Spleen (tissue), 11 donors: Measurements from ENCODE around the gene NTN4. TPM values are rescaled to one million over a fixed set of nuclear protein-coding genes. Genes with fewer than 3 reads are reported as not detected.
A peak's percentile ranks its signal among the peaks of the same experiment; 100 is the strongest.

ENCODE experiments used
- DNase-seq: peaks from one replicate; pipeline ENCODE4 v3.0.0-alpha.2; 2020
- H3K27ac ChIP-seq, 8 donors: fragments of 200-600 bp; sonication (generic) in 7 of 8; 1 replicate in 4 of 8; 2 replicates in 4 of 8; pipeline versions ENCODE4 v1.5.0 to v1.8.0; 2016 to 2021; ENCODE audit warnings: inconsistent platforms in 4 of 8, mild to moderate bottlenecking in 4 of 8, moderate library complexity in 1 of 8
- H3K27me3 ChIP-seq, 7 donors: fragments of 200-600 bp; sonication (generic) in 6 of 7; replicated peaks in 1 of 7; 1 replicate in 4 of 7; 2 replicates in 3 of 7; pipeline versions ENCODE4 v1.5.0 to v1.8.0; 2016 to 2021; ENCODE audit warnings: inconsistent platforms in 3 of 7, mild to moderate bottlenecking in 1 of 7
- H3K36me3 ChIP-seq, 6 donors: fragments of 200-600 bp; sonication (generic) in 5 of 6; 1 replicate in 4 of 6; 2 replicates in 2 of 6; pipeline versions ENCODE4 v1.5.0 to v1.8.0; 2016 to 2021; ENCODE audit warnings: inconsistent platforms in 2 of 6
- H3K4me1 ChIP-seq, 6 donors: fragments of 200-600 bp; sonication (generic) in 5 of 6; 1 replicate in 3 of 6; 2 replicates in 3 of 6; pipeline versions ENCODE4 v1.5.0 to v1.8.0; 2016 to 2021; ENCODE audit warnings: inconsistent platforms in 3 of 6
- H3K4me3 ChIP-seq, 8 donors: fragments of 200-600 bp; sonication (generic) in 7 of 8; 1 replicate in 4 of 8; 2 replicates in 4 of 8; pipeline versions ENCODE4 v1.5.0 to v1.8.0; 2016 to 2021; ENCODE audit warnings: inconsistent platforms in 4 of 8, mild to moderate bottlenecking in 4 of 8, moderate library complexity in 2 of 8
- H3K9me3 ChIP-seq, 8 donors: fragments of 200-600 bp; sonication (generic) in 7 of 8; 1 replicate in 4 of 8; 2 replicates in 4 of 8; pipeline versions ENCODE4 v1.5.0 to v1.8.0; 2016 to 2021; ENCODE audit warnings: inconsistent platforms in 4 of 8
- CTCF ChIP-seq, 11 experiments: fragments of 200-600 bp in 7 of 11; fragments of 450-650 bp in 4 of 11; sonication (generic) in 4 of 11; IDR thresholded peaks in 8 of 11; conservative IDR thresholded peaks in 3 of 11; 1 replicate in 7 of 11; 2 replicates in 4 of 11; pipeline versions ENCODE4 v1.4.0 to v1.8.0; 2016 to 2021; ENCODE audit warnings: antibody characterized with exemption in 11 of 11, inconsistent platforms in 4 of 11, mild to moderate bottlenecking in 1 of 11
- POLR2A ChIP-seq, 3 donors: fragments of 450-650 bp; IDR thresholded peaks; one replicate each; pipeline ENCODE4 v1.5.1; 2017; ENCODE audit warnings: antibody characterized with exemption in 3 of 3, mild to moderate bottlenecking in 1 of 3
- POLR2AphosphoS5 ChIP-seq, 3 donors: sonication (generic); formaldehyde crosslinking; IDR thresholded peaks; one replicate each; pipeline ENCODE4 v1.5.1; 2017; ENCODE audit warnings: antibody characterized with exemption in 3 of 3
- WGBS, 5 donors: extraction: QIAGEN DNeasy Blood & Tissue Kit in 3 of 5; methylation state at CpG; one replicate each; pipeline versions ENCODE4 v1.1.5 to v1.1.7; 2013 to 2018; 5-methylcytosine and 5-hydroxymethylcytosine counted together
- intact Hi-C: fragments of 100-400 bp; cut with DNase I; formaldehyde crosslinking; loops from one replicate; pipeline ENCODE4 v1.15.0; 2023; ENCODE audit warnings: low total_unique reads
- polyA plus RNA-seq, 3 donors: library from polyadenylated mRNA; stranded (reverse); fragments of 200-250 nt; gene quantifications; one replicate each; pipeline ENCODE4 v1.2.1, GENCODE V29; 2013
- total RNA-seq, 7 donors: library from RNA; depleted of rRNA in 3 of 7; stranded (reverse); fragments of >200 nt in 3 of 7; fragmentation: NEBNext Ultra II Directional in 4 of 7; extraction: Animal tissue kit (Norgen Biotek cat#: 25700) in 4 of 7; gene quantifications; one replicate each; pipeline versions ENCODE4 v1.1.0 to v1.2.1, GENCODE V29; 2016 to 2021
- donor health status: healthy with polysubstance abuse.
- donor health status: DM: no; HTN: no; CAD: no; lungs with moderate emphysema.
- donor health status: DM: no; HTN: no; CAD: no.
- donor health status: Bipolar disorder and iron deficiency.
- donor health status: healthy.
- donor health status: DM: no; HTN: no; CAD: no.
- donor health status: DM: yes; HTN: yes; CAD: no.

Gene NTN4
- total and polyA plus RNA-seq, 10 donors: 17.6 to 482 (median 292) TPM

- no peak overlapping the region for H3K4me3 ChIP-seq
- H3K36me3 ChIP-seq: peaks cover 0 to 20% (median 0%) of the 10 kb centered on the region in 6 donors
- TF ChIP-seq POLR2AphosphoS5 (IDR thresholded peaks at IDR 0.05): no peak
- no peak for TF ChIP-seq CTCF (IDR thresholded peaks at IDR 0.05 in 8 of 11, conservative IDR thresholded peaks at IDR 0.05 in 3 of 11)
- no peak for TF ChIP-seq POLR2A (IDR thresholded peaks at IDR 0.05)
- no peaks in the 10 kb centered on the region for H3K27me3 ChIP-seq
- H3K9me3 ChIP-seq: no peaks in the 10 kb centered on the region
- peak overlapping the region in 6 of 8 donors; percentile 4 to 47 (median 13) for H3K27ac ChIP-seq
- intact Hi-C loops: no loop called here
- no peak for DNase-seq
- H3K4me1 ChIP-seq: peaks cover 0 to 33% (median 16%) of the 10 kb centered on the region in 6 donors
These were observed 91.0 kb downstream of the NTN4 start for GRCh38 chr12:95699579-95699978.

DNA sequence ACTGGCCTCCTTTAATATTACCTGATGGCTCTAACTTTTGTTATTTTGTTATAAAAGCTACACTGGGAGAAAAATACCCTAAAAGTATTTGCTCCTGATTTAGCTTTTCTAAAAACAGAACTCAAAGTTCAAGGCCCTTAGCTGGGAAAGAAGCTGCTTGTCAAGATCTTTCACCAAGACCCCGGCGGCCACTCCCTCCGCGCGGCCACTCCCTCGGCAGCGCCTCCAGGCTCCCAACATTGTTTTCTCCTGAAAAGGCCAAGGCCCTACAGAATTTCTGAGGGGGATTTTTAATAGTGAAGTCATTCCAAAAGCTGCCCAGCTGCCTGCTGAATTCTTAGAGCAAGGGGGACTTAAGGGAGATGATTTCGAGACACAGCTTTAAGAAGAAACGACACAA lies 96.4 kb downstream of the NTN4 start:
- Histone ChIP-seq H3K36me3 (peaks cover 0 to 19% (median 0%) of the 10 kb centered on the region in 6 donors), H3K9me3 (no peaks in the 10 kb centered on the region), H3K27ac (peak overlapping the region; percentile 9 to 73 (median 61)), H3K4me1 (peaks cover 0 to 30% (median 4%) of the 10 kb centered on the region in 6 donors), H3K27me3 (no peaks in the 10 kb centered on the region), H3K4me3 (no peak overlapping the region)
- TF ChIP-seq POLR2A (IDR thresholded peaks at IDR 0.05) (no peak), POLR2AphosphoS5 (IDR thresholded peaks at IDR 0.05) (peak; percentile 14 to 62 (median 55))
- intact Hi-C loops: no loop called here
- no peak for DNase-seq
- WGBS, 5 donors: 50 to 79% (median 59%) methylated on average over 9 of the region's 9 CpGs

DNA sequence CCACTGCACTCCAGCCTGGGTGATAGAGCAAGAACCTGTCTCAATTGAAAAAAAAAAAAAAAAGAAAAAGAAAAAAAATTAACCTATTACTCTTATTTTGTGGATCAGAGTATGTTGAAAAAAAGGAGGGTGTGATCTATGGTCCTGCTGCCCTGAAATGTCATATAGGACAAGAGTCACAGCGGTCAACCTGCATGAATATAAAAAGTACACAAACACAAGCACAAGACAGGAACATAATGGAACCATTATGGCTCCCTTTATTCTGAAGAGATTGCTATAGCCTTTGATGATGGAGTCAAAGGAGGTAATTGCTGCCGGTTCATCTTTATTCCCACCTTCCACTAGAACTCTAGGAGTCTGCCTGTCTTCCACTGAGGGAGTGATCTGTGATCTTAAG lies 96.9 kb downstream of the NTN4 start:
- Histone ChIP-seq H3K36me3 (peaks cover 0 to 19% (median 0%) of the 10 kb centered on the region in 6 donors), H3K4me3 (no peak overlapping the region), H3K27ac (peak overlapping the region in 7 of 8 donors; percentile 9 to 73 (median 65)), H3K27me3 (no peaks in the 10 kb centered on the region), H3K9me3 (no peaks in the 10 kb centered on the region), H3K4me1 (peaks cover 0 to 28% (median 4%) of the 10 kb centered on the region in 6 donors)
- DNase-seq: no peak
- TF ChIP-seq CTCF (IDR thresholded peaks at IDR 0.05 in 8 of 11, conservative IDR thresholded peaks at IDR 0.05 in 3 of 11): no peak
- no peak for TF ChIP-seq POLR2A (IDR thresholded peaks at IDR 0.05)
- TF ChIP-seq POLR2AphosphoS5 (IDR thresholded peaks at IDR 0.05): no peak
- WGBS, 5 donors: 82 to 94% (median 83%) methylated on average over 2 of the region's 2 CpGs
- intact Hi-C loops: no loop called here

GRCh38 chr12:95690861-95691635 lies 99.5 kb downstream of the NTN4 start:
- no peaks in the 10 kb centered on the region for H3K9me3 ChIP-seq
- no peaks in the 10 kb centered on the region for H3K27me3 ChIP-seq
- H3K4me3 ChIP-seq: no peak overlapping the region
- H3K36me3 ChIP-seq: peaks cover 0 to 10% (median 0%) of the 10 kb centered on the region in 6 donors
- WGBS, 5 donors: 86 to 91% (median 90%) methylated on average over 8 of the region's 8 CpGs
- TF ChIP-seq POLR2A (IDR thresholded peaks at IDR 0.05): no peak
- TF ChIP-seq POLR2AphosphoS5 (IDR thresholded peaks at IDR 0.05): peak in 2 of 3 donors; percentile 8 to 10
- TF ChIP-seq CTCF (IDR thresholded peaks at IDR 0.05 in 8 of 11, conservative IDR thresholded peaks at IDR 0.05 in 3 of 11): no peak
- H3K4me1 ChIP-seq: peaks cover 0 to 26% (median 4%) of the 10 kb centered on the region in 6 donors
- intact Hi-C loops: no loop called here
- DNase-seq: no peak
- H3K27ac ChIP-seq: no peak overlapping the region
